K562 (cell line): ENCODE data around the gene TXNL4A. TPM values are rescaled to one million over a fixed set of nuclear protein-coding genes. Genes with fewer than 3 reads are reported as not detected.
A peak's percentile ranks its signal among the peaks of the same experiment; 100 is the strongest.

ENCODE experiments used
- BHLHE40 ChIP-seq: IDR thresholded peaks from 2 replicates; pipeline ENCODE4 v1.6.1; 2011; ENCODE audit warnings: low read length, improper control_type of control experiment
- C11orf30 ChIP-seq: fragments of 450-650 bp; IDR thresholded peaks from 2 replicates; pipeline ENCODE4 v1.6.1; 2016; ENCODE audit warnings: low read depth, mild to moderate bottlenecking
- CEBPG ChIP-seq, 3 experiments: fragments of 200-800 bp in 1 of 3; sonication (Bioruptor generic) in 1 of 3; sonication (generic) in 1 of 3; formaldehyde crosslinking in 1 of 3; IDR thresholded peaks in 2 of 3; conservative IDR thresholded peaks in 1 of 3; 2 replicates each; pipeline versions ENCODE4 v1.6.1 to v1.8.0; 2016 to 2022; ENCODE audit warnings: missing compliant biosample characterization in 2 of 3, missing genetic modification characterization in 2 of 3, mild to moderate bottlenecking in 1 of 3, missing genetic modification reagents in 1 of 3
- CTBP1 ChIP-seq: fragments of 450-650 bp; IDR thresholded peaks from 2 replicates; pipeline ENCODE4 v1.6.1; 2016; ENCODE audit warnings: borderline replicate concordance
- E2F6 ChIP-seq, 2 experiments: IDR thresholded peaks; 2 replicates each; pipeline ENCODE4 v1.6.1; 2011; ENCODE audit warnings: borderline replicate concordance in 1 of 2, control low read depth in 1 of 2, low read depth in 1 of 2, low read length in 1 of 2, mild to moderate bottlenecking in 1 of 2, mixed read lengths in 1 of 2, moderate library complexity in 1 of 2; ENCODE audit not compliant: insufficient read depth in 1 of 2, insufficient read length in 1 of 2, poor library complexity in 1 of 2, severe bottlenecking in 1 of 2; ENCODE audit errors: extremely low read depth in 1 of 2
- HNRNPLL ChIP-seq: fragments of 200-400 bp; formaldehyde crosslinking; IDR thresholded peaks from 2 replicates; pipeline ENCODE4 v1.6.1; 2017; ENCODE audit warnings: low read length, low read depth, mild to moderate bottlenecking; ENCODE audit not compliant: poor library complexity, severe bottlenecking
- ILF3 ChIP-seq: fragments of 450-650 bp; IDR thresholded peaks from 2 replicates; pipeline ENCODE4 v1.6.1; 2018; ENCODE audit warnings: antibody characterized with exemption, mild to moderate bottlenecking, moderate library complexity, borderline replicate concordance
- IRF9 ChIP-seq: fragments of 450-650 bp; IDR thresholded peaks from 2 replicates; pipeline ENCODE4 v1.6.1; 2016; ENCODE audit warnings: missing biosample characterization, missing genetic modification characterization
- JUND ChIP-seq, 2 experiments: IDR thresholded peaks; 2 replicates in 1 of 2; 3 replicates in 1 of 2; pipeline ENCODE4 v1.6.1; 2011; ENCODE audit warnings: borderline replicate concordance in 2 of 2, low read depth in 2 of 2, low read length in 2 of 2, improper control_type of control experiment in 1 of 2, missing biosample characterization in 1 of 2, missing genetic modification characterization in 1 of 2, missing genetic modification reagents in 1 of 2
- RAD51 ChIP-seq: fragments of 450-650 bp; IDR thresholded peaks from 2 replicates; pipeline ENCODE4 v1.7.1; 2016; ENCODE audit warnings: low read depth, mild to moderate bottlenecking, borderline replicate concordance
- TARDBP ChIP-seq: fragments of 450-650 bp; IDR thresholded peaks from 2 replicates; pipeline ENCODE4 v1.6.1; 2016
- TOE1 ChIP-seq, 2 experiments: fragments of 450-650 bp in 1 of 2; sonication (generic) in 1 of 2; formaldehyde crosslinking in 1 of 2; IDR thresholded peaks; 2 replicates each; pipeline versions ENCODE4 v1.7.1 to v1.8.0; 2016 to 2022; ENCODE audit warnings: borderline replicate concordance in 2 of 2, mild to moderate bottlenecking in 2 of 2, antibody characterized with exemption in 1 of 2, inconsistent platforms in 1 of 2, low read depth in 1 of 2, missing genetic modification reagents in 1 of 2, moderate library complexity in 1 of 2
- ZNF24 ChIP-seq: fragments of 450-650 bp; IDR thresholded peaks from 2 replicates; pipeline ENCODE4 v1.6.1; 2016
- ZNF551 ChIP-seq: fragments of 250-450 bp; sonication (Bioruptor Pico); IDR thresholded peaks from 2 replicates; pipeline ENCODE4 v1.5.0; 2021; ENCODE audit warnings: mild to moderate bottlenecking, moderate library complexity
- polyA plus RNA-seq, 8 experiments: library from polyadenylated mRNA; depleted of rRNA in 4 of 8; stranded (reverse) in 5 of 8; unstranded in 3 of 8; fragments of >200 nt; fragmentation: Nextera tagmentation in 2 of 8; fragmentation: Illumina TruSeq in 1 of 8; extraction: Ambion mirVana in 2 of 8; extraction: Trizol in 1 of 8; gene quantifications; 2 replicates each; pipeline versions ENCODE4 v1.2.1 to v1.2.3, GENCODE V29; 2011 to 2014; ENCODE audit warnings: inconsistent platforms in 1 of 8, missing spikeins in 1 of 8
- total RNA-seq, 7 experiments: library from RNA; depleted of rRNA in 6 of 7; stranded (reverse); fragments of >200 nt in 6 of 7; fragmentation: Illumina TruSeq in 2 of 7; extraction: Trizol in 2 of 7; gene quantifications; 2 replicates each; pipeline versions ENCODE4 v1.2.1 to v1.2.3, GENCODE V29; 2011 to 2021; ENCODE audit warnings: low replicate concordance in 1 of 7
- TF ChIP-seq, protein P1 (sequence below): sonication (generic); formaldehyde crosslinking; IDR thresholded peaks from 2 replicates; pipeline ENCODE4 v1.9.0; 2022; ENCODE audit warnings: mild to moderate bottlenecking, missing genetic modification reagents
- TF ChIP-seq, protein P2 (sequence below): fragments of 450-650 bp; IDR thresholded peaks from 2 replicates; pipeline ENCODE4 v1.6.1; 2017; ENCODE audit warnings: antibody characterized with exemption, mild to moderate bottlenecking

Gene TXNL4A
- total and polyA plus RNA-seq, 9 of the 15 experiments (the other 6 are each of a cell fraction or from before 2014, with no cell fraction given), result 27.0 to 132 (median 87.5) TPM

DNA sequence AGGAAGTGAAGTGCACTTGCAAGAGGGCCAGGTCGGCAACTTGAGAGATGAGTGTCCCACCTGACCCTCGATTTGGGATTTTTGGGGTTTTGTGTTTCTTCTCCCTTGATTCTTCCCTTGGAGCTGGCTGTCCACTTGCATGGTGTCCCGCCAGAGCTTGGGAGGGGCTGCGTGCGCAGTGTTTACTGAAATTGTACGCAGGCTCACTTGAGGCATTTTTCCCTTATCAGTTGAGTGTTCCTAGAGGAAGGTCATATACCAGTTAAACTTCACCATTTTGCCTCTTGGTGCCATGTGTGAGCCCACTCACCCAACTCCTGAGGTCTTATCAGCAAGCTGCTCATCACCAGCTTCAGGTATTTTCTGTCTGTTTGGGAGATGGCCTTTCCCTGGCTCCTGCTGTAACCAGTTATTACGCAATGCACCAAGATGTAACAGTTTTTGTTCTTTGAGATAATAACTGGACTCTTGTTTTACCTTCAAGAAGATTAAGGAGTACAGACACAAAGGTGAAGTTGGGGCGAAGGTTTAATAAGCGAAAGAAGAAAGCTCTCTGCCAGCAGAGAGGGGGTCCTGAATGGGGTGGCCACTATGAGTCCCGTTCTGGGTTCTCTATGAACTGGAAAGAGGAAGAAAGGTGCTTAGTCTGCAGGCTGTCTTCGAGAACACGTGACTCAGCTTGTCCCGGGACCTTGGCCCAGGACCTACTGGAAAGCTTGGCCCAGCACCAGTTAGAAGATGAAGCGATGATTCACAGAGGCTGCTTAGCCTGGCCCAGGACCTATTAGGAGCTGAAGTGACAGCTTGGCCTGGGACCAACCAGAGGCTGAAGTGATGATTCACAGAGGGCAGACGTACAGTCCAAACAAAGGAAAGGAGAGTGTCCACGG, 21.5 kb upstream of the TXNL4A start (continued):
- TF ChIP-seq, protein P1, sequence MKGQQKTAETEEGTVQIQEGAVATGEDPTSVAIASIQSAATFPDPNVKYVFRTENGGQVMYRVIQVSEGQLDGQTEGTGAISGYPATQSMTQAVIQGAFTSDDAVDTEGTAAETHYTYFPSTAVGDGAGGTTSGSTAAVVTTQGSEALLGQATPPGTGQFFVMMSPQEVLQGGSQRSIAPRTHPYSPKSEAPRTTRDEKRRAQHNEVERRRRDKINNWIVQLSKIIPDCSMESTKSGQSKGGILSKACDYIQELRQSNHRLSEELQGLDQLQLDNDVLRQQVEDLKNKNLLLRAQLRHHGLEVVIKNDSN (CRISPR knock-in tag), result peak; percentile 77
- TF ChIP-seq ZNF551 (CRISPR knock-in tag) (no peak), HNRNPLL (no peak), ZNF24 (0 out of 2 replicates have a peak, but pooled peaks have one; percentile 6), CTBP1 (peak; percentile 52; the same call in 1 of the 2 replicates), TOE1 (IDR thresholded peaks at IDR 0.05; ENCODE audit: borderline replicate concordance) (peak; percentile 82), TOE1 (CRISPR knock-in tag; IDR thresholded peaks at IDR 0.05; ENCODE audit: borderline replicate concordance, low read depth) (no peak), ILF3 (no peak), RAD51 (peak; percentile 77), C11orf30 (0 out of 2 replicates have a peak, but pooled peaks have one; percentile 35), JUND (IDR thresholded peaks at IDR 0.05; ENCODE audit: borderline replicate concordance, low read depth, low read length) (peak; percentile 9; the same call in 1 of the 2 replicates), JUND (tag; IDR thresholded peaks at IDR 0.05; ENCODE audit: borderline replicate concordance, low read depth, low read length) (no peak), IRF9 (peak; percentile 63; the same call in 1 of the 2 replicates), BHLHE40 (peak; percentile 53; the same call in 1 of the 2 replicates), TARDBP (peak; percentile 65; the same call in 1 of the 2 replicates), E2F6 (IDR thresholded peaks at IDR 0.05; ENCODE audit: borderline replicate concordance in 1 of 2, extremely low read depth in 1 of 2, insufficient read depth in 1 of 2, insufficient read length in 1 of 2, low read depth in 1 of 2, low read length in 1 of 2, poor library complexity in 1 of 2, severe bottlenecking in 1 of 2) (peak in 1 of 2 experiments; percentile 69), CEBPG (CRISPR knock-in tag; IDR thresholded peaks at IDR 0.05) (peak; percentile 72), CEBPG (tag; conservative IDR thresholded peaks at IDR 0.05 in 1 of 2, IDR thresholded peaks at IDR 0.05 in 1 of 2) (peak; percentile 29 to 89; a peak in 3 of 4 replicates)
- TF ChIP-seq, protein P2, sequence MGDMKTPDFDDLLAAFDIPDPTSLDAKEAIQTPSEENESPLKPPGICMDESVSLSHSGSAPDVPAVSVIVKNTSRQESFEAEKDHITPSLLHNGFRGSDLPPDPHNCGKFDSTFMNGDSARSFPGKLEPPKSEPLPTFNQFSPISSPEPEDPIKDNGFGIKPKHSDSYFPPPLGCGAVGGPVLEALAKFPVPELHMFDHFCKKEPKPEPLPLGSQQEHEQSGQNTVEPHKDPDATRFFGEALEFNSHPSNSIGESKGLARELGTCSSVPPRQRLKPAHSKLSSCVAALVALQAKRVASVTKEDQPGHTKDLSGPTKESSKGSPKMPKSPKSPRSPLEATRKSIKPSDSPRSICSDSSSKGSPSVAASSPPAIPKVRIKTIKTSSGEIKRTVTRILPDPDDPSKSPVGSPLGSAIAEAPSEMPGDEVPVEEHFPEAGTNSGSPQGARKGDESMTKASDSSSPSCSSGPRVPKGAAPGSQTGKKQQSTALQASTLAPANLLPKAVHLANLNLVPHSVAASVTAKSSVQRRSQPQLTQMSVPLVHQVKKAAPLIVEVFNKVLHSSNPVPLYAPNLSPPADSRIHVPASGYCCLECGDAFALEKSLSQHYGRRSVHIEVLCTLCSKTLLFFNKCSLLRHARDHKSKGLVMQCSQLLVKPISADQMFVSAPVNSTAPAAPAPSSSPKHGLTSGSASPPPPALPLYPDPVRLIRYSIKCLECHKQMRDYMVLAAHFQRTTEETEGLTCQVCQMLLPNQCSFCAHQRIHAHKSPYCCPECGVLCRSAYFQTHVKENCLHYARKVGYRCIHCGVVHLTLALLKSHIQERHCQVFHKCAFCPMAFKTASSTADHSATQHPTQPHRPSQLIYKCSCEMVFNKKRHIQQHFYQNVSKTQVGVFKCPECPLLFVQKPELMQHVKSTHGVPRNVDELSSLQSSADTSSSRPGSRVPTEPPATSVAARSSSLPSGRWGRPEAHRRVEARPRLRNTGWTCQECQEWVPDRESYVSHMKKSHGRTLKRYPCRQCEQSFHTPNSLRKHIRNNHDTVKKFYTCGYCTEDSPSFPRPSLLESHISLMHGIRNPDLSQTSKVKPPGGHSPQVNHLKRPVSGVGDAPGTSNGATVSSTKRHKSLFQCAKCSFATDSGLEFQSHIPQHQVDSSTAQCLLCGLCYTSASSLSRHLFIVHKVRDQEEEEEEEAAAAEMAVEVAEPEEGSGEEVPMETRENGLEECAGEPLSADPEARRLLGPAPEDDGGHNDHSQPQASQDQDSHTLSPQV, result 0 out of 2 replicates have a peak, but pooled peaks have one; percentile 38
